Colonic mucosa (tissue), 4 donors: ENCODE data around the gene L3MBTL4. TPM values are rescaled to one million over a fixed set of nuclear protein-coding genes. Genes with fewer than 3 reads are reported as not detected.

Experiments
- DNase-seq: peaks from one replicate; pipeline ENCODE4 v3.0.0-alpha.2; 2020
- H3K27ac ChIP-seq: fragments of 200-600 bp; one replicate; pipeline ENCODE4 v1.8.0; 2021
- H3K27me3 ChIP-seq: fragments of 200-600 bp; one replicate; pipeline ENCODE4 v1.8.0; 2021
- H3K36me3 ChIP-seq: fragments of 200-600 bp; one replicate; pipeline ENCODE4 v1.8.0; 2021
- H3K4me1 ChIP-seq: fragments of 200-600 bp; one replicate; pipeline ENCODE4 v1.8.0; 2021; ENCODE audit warnings: mild to moderate bottlenecking
- H3K4me3 ChIP-seq: fragments of 200-600 bp; one replicate; pipeline ENCODE4 v1.8.0; 2021
- H3K9ac ChIP-seq, 2 donors: one replicate each; pipeline ENCODE4 v1.7.0; 2013; ENCODE audit warnings: control low read depth in 2 of 2, low read depth in 2 of 2, low read length in 2 of 2
- H3K9me3 ChIP-seq: fragments of 200-600 bp; one replicate; pipeline ENCODE4 v1.8.0; 2021
- intact Hi-C: fragments of 100-400 bp; cut with DNase I; formaldehyde crosslinking; loops from one replicate; pipeline ENCODE4 v1.14.1; 2022
- total RNA-seq, 2 donors: library from RNA; stranded (reverse); fragmentation: NEBNext Ultra II Directional in 1 of 2; extraction: Animal tissue kit (Norgen Biotek cat#: 25700) in 1 of 2; gene quantifications; one replicate each; pipeline ENCODE4 v1.2.1, GENCODE V29; 2021
- TF ChIP-seq, protein P1 (sequence below): fragments of 200-600 bp; IDR thresholded peaks from one replicate; pipeline ENCODE4 v1.8.0; 2022; ENCODE audit warnings: antibody characterized with exemption, mild to moderate bottlenecking
- donor health status: healthy.
- donor health status: DM: no; HTN: no; CAD: no.
- donor health status: DM: no; HTN: no; CAD: no.

The L3MBTL4 gene
- total RNA-seq, 2 donors from 2014 or later: 3.5 to 3.8 TPM

DNA sequence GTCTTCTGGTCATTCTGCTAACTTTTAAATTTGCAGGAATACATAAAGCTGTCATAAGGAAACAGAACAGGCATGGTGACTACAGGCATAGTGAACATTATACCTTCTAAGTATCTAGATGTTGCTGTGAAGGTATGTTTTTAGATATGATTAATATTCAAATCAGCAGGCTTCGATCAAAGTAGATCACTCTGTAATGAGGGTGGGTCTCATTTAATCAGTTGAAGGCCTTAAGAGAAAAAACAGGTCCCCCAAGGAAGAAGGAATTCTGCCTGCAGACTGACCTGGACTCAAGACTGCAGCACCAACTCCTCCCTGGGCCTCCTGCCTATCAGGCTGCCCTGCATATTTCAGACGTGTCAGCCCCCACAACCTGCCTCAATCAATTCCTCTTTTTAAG, 104.0 kb downstream of the L3MBTL4 start:
- DNase-seq: no peak
- H3K27ac ChIP-seq: no peak overlapping the region
- H3K27me3 ChIP-seq: no peaks in the 10 kb centered on the region
- H3K36me3 ChIP-seq: no peaks in the 10 kb centered on the region
- H3K9ac ChIP-seq: no peak overlapping the region
- intact Hi-C loops: no loop called here
- H3K9me3 ChIP-seq: no peaks in the 10 kb centered on the region
- TF ChIP-seq, protein P1, sequence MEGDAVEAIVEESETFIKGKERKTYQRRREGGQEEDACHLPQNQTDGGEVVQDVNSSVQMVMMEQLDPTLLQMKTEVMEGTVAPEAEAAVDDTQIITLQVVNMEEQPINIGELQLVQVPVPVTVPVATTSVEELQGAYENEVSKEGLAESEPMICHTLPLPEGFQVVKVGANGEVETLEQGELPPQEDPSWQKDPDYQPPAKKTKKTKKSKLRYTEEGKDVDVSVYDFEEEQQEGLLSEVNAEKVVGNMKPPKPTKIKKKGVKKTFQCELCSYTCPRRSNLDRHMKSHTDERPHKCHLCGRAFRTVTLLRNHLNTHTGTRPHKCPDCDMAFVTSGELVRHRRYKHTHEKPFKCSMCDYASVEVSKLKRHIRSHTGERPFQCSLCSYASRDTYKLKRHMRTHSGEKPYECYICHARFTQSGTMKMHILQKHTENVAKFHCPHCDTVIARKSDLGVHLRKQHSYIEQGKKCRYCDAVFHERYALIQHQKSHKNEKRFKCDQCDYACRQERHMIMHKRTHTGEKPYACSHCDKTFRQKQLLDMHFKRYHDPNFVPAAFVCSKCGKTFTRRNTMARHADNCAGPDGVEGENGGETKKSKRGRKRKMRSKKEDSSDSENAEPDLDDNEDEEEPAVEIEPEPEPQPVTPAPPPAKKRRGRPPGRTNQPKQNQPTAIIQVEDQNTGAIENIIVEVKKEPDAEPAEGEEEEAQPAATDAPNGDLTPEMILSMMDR: no peak
- no peaks in the 10 kb centered on the region for H3K4me1 ChIP-seq
- no peak overlapping the region for H3K4me3 ChIP-seq

DNA sequence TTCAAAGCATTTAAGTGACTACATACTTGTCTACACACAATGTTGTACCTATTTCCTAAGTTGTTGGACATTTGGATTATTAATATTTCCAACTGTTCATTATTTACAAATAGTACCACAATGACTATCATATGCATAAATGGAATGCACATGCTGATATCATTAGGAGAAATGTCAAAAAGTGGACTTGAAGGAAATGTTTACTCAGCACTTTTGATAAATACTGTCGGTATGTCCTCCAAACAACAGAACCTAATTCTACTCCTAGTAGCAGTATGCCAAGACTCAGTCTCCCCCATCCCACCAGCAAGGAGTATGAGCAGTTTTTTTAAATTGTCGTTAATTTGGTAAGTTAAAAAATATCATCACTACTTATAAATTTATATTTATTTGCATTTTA, 116.8 kb downstream of the L3MBTL4 start:
- no peak overlapping the region for H3K27ac ChIP-seq
- H3K36me3 ChIP-seq: no peaks in the 10 kb centered on the region
- no peak overlapping the region for H3K4me3 ChIP-seq
- no peak overlapping the region for H3K9ac ChIP-seq
- DNase-seq: no peak
- no peaks in the 10 kb centered on the region for H3K4me1 ChIP-seq
- TF ChIP-seq, protein P1: no peak
- no peaks in the 10 kb centered on the region for H3K27me3 ChIP-seq
- no peaks in the 10 kb centered on the region for H3K9me3 ChIP-seq
- intact Hi-C loops: no loop called here

DNA sequence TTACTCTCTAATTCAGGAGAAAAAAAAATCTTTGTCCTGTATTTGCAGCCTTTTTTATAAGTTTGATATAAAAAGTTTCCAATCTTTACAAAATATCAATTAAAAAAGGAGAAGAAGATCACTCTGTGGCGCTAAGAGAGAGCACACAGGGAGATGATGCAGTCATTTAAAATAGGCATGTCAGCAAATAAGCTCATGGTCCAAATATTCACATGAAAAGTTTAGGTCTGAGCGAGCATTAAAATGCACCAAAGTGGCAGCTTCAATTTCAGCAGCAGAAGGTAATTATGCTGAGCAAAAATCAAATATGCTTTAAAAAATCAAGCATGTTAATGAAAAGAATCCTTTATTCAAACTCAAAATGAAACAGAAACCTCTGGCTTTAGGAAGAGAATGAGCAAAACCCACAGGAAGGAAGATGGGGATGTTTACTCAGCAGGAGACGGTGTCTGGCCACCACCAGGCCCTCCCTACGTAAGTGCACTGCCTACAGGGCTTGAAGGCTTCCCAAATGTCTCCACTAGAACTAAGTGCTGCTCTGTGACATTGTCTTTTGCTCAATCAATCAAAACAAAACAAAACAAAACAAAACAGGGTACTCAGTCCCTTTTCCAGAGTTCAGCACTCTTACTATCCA, 120.4 kb downstream of the L3MBTL4 start:
- no peak for DNase-seq
- Histone ChIP-seq H3K27me3 (no peaks in the 10 kb centered on the region), H3K36me3 (no peaks in the 10 kb centered on the region), H3K9me3 (no peaks in the 10 kb centered on the region), H3K27ac (no peak overlapping the region), H3K9ac (no peak overlapping the region), H3K4me3 (no peak overlapping the region), H3K4me1 (no peaks in the 10 kb centered on the region)
- TF ChIP-seq, protein P1: no peak
- intact Hi-C loops: no loop called here

DNA sequence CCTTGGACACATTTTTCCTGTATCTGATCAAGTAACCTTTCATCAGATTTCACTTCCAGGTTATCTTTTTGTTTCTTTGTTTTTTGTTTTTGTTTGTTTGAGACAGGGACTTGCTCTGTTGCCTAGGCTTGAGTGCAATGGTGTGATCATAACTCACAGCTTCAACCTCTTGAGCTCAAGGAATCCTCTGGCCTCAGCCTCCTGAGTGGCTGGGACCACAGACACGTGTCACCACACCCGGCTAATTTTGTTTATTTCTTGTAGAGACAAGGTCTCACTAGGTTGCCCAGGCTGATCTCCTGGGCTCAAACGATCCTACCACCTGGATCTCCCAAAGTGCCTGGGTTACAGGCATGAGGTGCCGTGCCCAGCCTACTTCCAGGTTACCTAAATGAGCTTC, 124.9 kb downstream of the L3MBTL4 start:
- no peak for DNase-seq
- H3K4me1 ChIP-seq: no peaks in the 10 kb centered on the region
- H3K9me3 ChIP-seq: no peaks in the 10 kb centered on the region
- intact Hi-C loops: no loop called here
- no peak overlapping the region for H3K9ac ChIP-seq
- H3K4me3 ChIP-seq: no peak overlapping the region
- no peak overlapping the region for H3K27ac ChIP-seq
- no peaks in the 10 kb centered on the region for H3K27me3 ChIP-seq
- TF ChIP-seq, protein P1: no peak
- no peaks in the 10 kb centered on the region for H3K36me3 ChIP-seq

DNA sequence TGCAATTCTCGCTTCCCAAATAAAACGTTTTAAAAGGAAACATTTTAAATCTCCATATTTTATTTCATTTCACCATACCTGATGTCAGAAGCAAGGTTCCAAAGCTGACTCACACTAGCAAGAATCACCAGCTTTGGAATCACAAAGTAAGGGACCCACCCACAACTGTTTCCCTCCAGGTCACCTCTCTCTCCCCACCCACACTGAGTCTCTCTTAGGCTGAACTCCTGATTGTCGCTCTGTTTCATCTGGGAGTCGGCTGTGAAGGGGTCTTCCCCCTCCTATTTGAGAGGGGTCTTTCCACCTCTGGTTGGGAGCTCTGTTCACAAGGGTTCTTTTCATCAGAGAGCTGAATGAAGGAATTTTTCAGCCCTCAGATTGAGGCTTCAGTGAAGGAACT, 128.1 kb downstream of the L3MBTL4 start:
- H3K4me1 ChIP-seq: no peaks in the 10 kb centered on the region
- H3K9me3 ChIP-seq: no peaks in the 10 kb centered on the region
- no peak overlapping the region for H3K27ac ChIP-seq
- no peak for DNase-seq
- no peak overlapping the region for H3K4me3 ChIP-seq
- H3K27me3 ChIP-seq: no peaks in the 10 kb centered on the region
- TF ChIP-seq, protein P1: no peak
- intact Hi-C loops: no loop called here
- H3K36me3 ChIP-seq: no peaks in the 10 kb centered on the region
- H3K9ac ChIP-seq: no peak overlapping the region
